T-helper 1 cell treated with Interleukin-12 subunit alpha and Interleukin-12 subunit beta and Interleukin-4 antibody, amounts not matched to agents 30 μg/mL and 1 μg/mL, for 36 hours (primary cell): Measurements from ENCODE around the gene DIP2C.
"Not testable (repeated sequence)": the region's sequence is repeated elsewhere in the genome, so short reads cannot be mapped to it uniquely, and the experiment has no call there.

Experiments
- H3K27ac Mint-ChIP-seq: one replicate; pipeline ENCODE4 v1.8.0; 2021; ENCODE audit warnings: mild to moderate bottlenecking, mixed read lengths
- H3K27me3 Mint-ChIP-seq: one replicate; pipeline ENCODE4 v1.8.0; 2021; ENCODE audit warnings: low read depth, mixed read lengths
- H3K36me3 Mint-ChIP-seq: one replicate; pipeline ENCODE4 v1.8.0; 2021; ENCODE audit warnings: low read depth, mixed read lengths
- H3K4me1 Mint-ChIP-seq: one replicate; pipeline ENCODE4 v1.8.0; 2021; ENCODE audit warnings: low read depth, mixed read lengths
- H3K4me3 Mint-ChIP-seq: one replicate; pipeline ENCODE4 v1.8.0; 2021; ENCODE audit warnings: mild to moderate bottlenecking, moderate library complexity, mixed read lengths
- H3K9me3 Mint-ChIP-seq: one replicate; pipeline ENCODE4 v1.8.0; 2021; ENCODE audit warnings: mixed read lengths

DIP2C gene

DNA sequence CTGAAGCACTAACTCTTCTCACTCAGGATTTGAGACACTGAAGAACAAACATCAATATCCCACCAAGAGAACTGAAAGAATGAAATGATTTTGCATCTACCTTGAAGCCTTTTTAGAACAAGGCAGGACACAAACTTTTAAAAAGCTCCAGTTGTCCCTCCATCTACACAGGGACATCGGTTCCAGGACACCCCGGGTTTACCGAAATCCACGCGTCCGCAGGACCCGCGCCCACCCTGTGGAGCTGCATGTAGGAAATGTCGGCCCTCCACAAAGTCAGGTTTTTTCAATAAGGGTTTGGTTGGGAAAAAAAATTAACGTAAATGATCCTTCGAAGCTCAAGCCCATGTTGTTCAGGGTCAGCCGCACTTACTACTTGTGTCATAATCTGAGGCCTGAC, 94.0 kb downstream of the DIP2C start:
- H3K4me1 Mint-ChIP-seq: no peaks in the 10 kb centered on the region
- no peaks in the 10 kb centered on the region for H3K27me3 Mint-ChIP-seq
- no peaks in the 10 kb centered on the region for H3K36me3 Mint-ChIP-seq
- H3K27ac Mint-ChIP-seq: no peak overlapping the region
- no peaks in the 10 kb centered on the region for H3K9me3 Mint-ChIP-seq
- no peak overlapping the region for H3K4me3 Mint-ChIP-seq

DNA sequence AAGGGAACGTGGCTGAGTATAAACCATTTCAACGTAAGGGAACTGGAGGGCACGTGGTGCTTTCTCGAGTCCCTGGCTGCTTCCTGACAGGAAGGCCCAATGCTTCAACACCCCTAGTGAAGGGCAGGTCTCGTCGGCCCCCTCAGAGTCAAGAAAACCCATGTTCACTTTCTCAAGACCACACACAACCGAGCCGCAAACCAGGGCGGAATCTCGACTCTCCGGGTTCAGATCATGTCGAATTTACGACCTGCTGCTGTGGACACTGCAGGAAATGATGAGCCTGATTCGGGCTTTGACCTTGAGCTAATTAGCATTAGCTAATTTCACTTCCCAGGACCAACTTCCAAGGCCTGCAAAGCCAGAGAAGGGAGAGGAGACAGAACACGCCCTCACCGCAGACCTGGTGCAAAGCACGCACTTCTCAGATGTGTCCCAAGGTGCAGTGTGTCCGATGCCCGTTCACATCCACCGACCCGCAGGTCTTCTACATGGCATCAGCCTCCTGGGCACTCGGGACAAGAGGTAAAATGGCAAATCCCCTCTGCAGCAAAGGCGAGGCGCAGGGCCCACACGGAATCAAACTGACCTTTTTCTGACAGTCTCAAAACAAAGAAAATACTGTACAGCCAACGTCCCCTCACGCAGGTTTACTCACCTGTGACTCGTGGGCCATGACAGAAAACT, 94.7 kb downstream of the DIP2C start:
- Mint-ChIP-seq H3K27ac (no peak overlapping the region), H3K27me3 (no peaks in the 10 kb centered on the region), H3K36me3 (no peaks in the 10 kb centered on the region), H3K4me1 (no peaks in the 10 kb centered on the region), H3K4me3 (no peak overlapping the region), H3K9me3 (no peaks in the 10 kb centered on the region)

DNA sequence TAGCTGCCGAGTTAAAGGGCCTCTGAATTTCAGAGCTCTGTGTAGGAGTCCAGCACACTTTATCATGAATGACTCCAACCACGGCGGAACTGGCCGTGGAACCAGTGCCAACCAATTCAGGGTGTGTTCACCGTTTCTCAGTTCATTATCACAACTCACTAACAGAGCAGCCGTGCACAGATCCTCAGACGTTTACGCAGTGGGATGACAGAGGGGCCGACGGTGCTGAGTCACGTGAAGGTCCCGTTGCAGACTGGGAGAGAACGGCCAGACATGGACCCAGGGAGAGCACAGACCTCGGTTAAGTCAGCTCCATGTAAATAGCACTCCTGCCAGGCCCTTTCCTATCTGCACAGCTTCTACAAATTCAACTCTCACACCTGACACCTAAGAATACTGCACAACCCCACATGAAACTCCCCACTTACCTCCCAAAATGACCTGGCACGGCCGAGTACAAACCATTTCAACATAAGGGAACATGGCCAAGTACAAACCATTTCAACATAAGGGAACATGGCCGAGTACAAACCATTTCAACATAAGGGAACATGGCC, 95.5 kb downstream of the DIP2C start:
- H3K36me3 Mint-ChIP-seq: no peaks in the 10 kb centered on the region

DNA sequence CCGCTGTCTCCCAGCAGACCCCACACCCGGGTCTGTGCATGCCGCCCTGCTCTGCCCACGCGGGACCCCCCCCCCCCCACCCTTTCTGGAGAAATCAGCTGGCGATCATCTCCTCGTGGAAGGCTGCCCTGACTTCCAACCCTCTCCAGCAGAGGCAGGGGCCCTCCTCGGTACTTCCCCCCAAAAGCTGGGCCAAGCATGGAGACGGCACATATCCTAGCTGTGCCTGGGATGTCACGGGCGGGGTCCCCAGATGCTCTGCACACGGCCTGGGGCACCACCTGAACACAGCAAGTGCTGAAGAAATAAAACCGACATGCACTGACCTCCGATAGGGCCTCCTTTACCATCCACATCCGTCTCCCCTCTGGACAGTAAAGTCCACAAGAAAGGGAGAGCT, 96.0 kb downstream of the DIP2C start:
- Mint-ChIP-seq H3K4me1 (no peaks in the 10 kb centered on the region), H3K27ac (no peak overlapping the region), H3K27me3 (no peaks in the 10 kb centered on the region), H3K4me3 (no peak overlapping the region), H3K36me3 (no peaks in the 10 kb centered on the region), H3K9me3 (no peaks in the 10 kb centered on the region)

More for the DNA sequence above, 95.5 kb downstream of the DIP2C start:
- Mint-ChIP-seq H3K27me3 (no peaks in the 10 kb centered on the region), H3K4me1 (no peaks in the 10 kb centered on the region), H3K4me3 (no peak overlapping the region), H3K9me3 (no peaks in the 10 kb centered on the region), H3K27ac (no peak overlapping the region)

DNA sequence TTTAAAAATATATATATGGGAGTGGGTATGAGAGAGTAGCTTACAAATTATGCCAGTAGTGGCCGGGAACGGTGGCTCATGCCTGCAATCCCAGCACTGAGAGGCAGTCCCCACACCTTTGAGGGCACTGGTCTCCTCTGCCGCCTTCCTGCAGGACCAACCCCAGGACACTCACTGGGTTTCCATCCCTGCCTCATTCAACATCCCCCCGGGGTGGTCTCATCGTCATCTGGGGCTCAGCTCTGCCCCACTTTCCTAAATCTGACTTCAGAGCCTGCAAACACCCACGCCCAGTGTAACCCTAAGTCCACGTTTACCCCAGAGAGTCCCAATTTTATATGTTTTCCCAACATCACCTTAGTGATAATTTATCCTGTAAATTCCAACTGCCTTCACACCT, 96.5 kb downstream of the DIP2C start:
- Mint-ChIP-seq H3K27me3 (no peaks in the 10 kb centered on the region), H3K4me3 (no peak overlapping the region), H3K36me3 (no peaks in the 10 kb centered on the region), H3K27ac (no peak overlapping the region), H3K4me1 (no peaks in the 10 kb centered on the region), H3K9me3 (no peaks in the 10 kb centered on the region)

DNA sequence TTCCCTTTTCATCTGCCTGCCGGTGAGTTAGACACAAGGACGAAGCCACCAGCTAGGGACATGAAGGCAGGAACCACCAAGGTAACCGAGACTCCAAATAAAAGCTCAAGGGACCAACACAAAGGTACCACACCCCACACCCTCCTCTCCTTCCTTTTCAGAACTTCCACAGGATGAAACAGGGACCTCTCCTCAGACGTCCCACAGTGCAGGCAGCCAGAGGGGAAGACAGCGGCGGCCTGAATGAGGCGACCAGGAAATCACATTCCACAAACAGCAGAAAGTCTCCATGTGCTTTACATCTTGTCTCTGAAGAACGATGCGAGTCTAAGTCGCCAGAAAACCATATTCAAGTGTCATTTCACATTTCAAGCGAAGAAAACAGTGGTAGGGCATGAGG, 97.8 kb downstream of the DIP2C start:
- no peak overlapping the region for H3K4me3 Mint-ChIP-seq
- no peaks in the 10 kb centered on the region for H3K4me1 Mint-ChIP-seq
- no peaks in the 10 kb centered on the region for H3K9me3 Mint-ChIP-seq
- no peak overlapping the region for H3K27ac Mint-ChIP-seq
- no peaks in the 10 kb centered on the region for H3K27me3 Mint-ChIP-seq
- no peaks in the 10 kb centered on the region for H3K36me3 Mint-ChIP-seq

DNA sequence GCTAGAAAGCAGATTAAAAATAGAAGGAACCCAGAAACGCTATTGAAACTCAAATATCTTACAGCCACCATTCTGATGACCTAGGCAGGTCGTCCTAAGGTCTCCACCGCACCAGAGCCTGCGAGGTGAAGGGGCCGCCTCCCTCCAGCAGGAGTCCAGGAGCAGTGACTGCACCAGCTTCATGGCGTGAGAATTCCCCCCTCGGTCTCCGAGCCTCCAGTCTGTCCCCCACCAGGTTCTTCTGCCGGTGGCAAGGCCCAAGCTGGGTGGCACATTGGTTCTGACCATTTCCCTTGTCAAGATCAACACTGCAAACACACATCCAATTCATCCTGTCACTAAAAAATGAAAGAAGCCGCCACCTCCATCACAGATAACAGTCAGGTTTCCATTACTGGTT, 98.7 kb downstream of the DIP2C start:
- H3K36me3 Mint-ChIP-seq: no peaks in the 10 kb centered on the region
- no peak overlapping the region for H3K4me3 Mint-ChIP-seq
- H3K9me3 Mint-ChIP-seq: no peaks in the 10 kb centered on the region
- H3K27me3 Mint-ChIP-seq: no peaks in the 10 kb centered on the region
- H3K4me1 Mint-ChIP-seq: no peaks in the 10 kb centered on the region
- no peak overlapping the region for H3K27ac Mint-ChIP-seq

DNA sequence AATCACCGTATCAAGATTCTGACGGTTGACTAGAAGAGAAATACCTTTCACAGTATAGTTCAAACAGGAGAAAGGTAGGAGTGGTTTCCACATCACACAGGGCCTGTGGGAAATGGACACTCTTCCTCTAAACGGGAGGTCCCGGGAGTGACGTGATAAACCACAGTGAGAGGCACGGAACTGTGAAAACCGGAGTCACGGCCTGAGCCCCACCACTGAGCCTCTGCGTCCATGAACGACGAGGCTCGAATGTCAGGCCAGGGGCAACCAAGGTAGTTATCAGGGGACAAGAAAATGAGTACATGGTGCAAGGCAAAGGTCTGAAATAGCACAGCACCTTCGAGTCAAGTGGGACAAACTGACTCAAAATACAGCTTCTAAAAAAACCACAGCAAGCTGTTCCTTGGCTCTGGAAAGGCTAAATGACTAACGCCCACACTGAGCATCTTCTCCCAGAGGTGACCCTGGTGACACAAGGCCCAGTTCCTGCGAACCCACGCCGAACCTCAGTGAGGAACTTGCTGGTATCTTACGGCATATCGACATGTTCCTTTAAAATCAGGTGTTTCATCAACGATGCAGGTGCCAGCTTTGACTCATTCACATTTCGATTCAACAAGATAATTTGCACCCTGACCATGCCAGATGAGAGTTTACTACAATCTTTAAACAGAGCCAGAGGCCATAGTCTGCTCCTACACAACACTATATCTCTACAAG, 99.3 kb downstream of the DIP2C start:
- no peaks in the 10 kb centered on the region for H3K36me3 Mint-ChIP-seq
- no peaks in the 10 kb centered on the region for H3K9me3 Mint-ChIP-seq
- no peaks in the 10 kb centered on the region for H3K27me3 Mint-ChIP-seq
- no peaks in the 10 kb centered on the region for H3K4me1 Mint-ChIP-seq
- H3K4me3 Mint-ChIP-seq: no peak overlapping the region
- no peak overlapping the region for H3K27ac Mint-ChIP-seq

DNA sequence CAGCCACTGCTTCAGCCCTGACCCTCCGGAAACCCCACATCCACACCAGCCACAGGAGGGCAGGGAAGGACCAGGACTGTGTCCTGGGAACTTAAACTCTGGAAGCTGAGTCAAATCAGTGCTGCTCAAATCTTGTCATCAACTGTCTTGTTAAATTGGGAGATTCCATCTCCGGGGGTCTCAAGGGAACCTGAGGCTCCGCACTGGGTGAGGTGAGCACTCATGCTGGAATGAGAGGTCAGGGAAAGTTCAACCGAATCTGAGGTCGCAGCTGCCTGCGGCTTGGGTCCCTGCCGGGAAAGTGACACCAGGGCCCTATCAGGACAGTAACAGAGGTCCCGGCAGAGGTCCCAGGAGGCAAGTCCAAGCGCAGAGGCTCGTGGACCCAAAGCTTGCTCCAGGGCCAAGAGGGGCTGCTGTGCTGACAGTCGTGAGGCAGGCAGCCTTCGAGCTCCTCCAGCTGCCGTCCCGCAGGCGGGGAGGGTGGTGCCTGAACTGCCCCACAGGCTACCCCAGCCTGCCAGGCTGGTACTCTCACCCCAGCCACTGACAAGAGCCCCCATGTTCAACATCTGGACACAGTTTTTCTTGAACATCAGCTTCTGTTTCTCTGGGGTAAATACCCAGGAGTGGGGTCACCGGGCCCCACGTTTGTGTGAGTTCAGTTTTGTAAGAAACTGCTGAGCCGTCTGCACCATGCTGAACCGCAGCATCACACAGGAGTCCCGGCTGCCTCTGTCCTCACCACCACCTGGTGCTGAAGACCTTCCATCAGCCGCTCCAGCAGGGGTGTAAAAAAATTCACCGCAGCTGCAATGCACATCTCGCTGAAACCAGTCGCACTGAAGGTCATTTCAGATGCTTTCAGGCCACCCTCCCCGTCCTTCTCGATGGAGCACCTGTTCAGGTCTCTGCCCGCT, 101.0 kb downstream of the DIP2C start:
- Mint-ChIP-seq H3K27ac (no peak overlapping the region), H3K27me3 (no peaks in the 10 kb centered on the region), H3K36me3 (no peaks in the 10 kb centered on the region), H3K4me3 (no peak overlapping the region), H3K4me1 (no peaks in the 10 kb centered on the region), H3K9me3 (no peaks in the 10 kb centered on the region)

DNA sequence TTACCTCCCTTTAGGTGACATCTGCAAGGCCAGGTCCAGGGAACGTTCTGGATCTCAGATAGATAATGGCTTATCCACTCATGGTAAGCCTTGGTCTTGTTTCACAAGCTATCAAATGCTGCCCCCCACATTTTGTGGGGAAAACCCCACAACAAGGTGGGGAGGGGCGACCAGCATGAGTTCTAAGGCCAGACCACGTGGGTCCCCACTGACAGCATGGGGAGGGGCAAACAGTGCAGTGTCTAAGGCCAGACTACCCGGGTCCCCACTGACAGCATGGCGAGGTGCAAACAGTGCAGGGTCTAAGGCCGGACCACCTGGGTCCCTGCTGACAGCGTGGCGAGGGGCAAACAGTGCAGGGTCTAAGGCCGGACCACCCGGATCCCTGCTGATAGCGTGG, 102.8 kb downstream of the DIP2C start:
- Mint-ChIP-seq H3K9me3 (no peaks in the 10 kb centered on the region), H3K4me3 (no peak overlapping the region), H3K27ac (no peak overlapping the region), H3K36me3 (no peaks in the 10 kb centered on the region), H3K27me3 (no peaks in the 10 kb centered on the region), H3K4me1 (no peaks in the 10 kb centered on the region)

DNA sequence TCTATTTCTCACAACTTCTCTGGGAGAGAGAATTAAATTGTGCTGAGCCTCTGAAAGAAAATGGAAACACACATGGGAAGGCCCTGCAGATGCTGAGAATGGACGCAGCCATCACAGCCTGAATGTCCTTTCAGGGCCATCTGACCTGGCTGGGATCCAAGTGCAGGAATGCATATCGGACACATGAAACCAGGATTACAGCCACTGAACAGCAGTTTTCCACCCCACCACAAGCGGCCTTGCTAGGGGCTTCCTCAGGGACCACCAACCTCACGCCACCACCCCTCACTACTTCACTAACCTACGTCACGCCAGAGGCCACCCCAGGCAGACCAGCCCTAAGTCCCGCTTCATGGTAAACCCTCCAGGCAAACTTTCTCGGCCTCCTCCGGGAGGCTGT, 103.3 kb downstream of the DIP2C start:
- Mint-ChIP-seq H3K4me1 (no peaks in the 10 kb centered on the region), H3K4me3 (no peak overlapping the region), H3K27me3 (no peaks in the 10 kb centered on the region)

DNA sequence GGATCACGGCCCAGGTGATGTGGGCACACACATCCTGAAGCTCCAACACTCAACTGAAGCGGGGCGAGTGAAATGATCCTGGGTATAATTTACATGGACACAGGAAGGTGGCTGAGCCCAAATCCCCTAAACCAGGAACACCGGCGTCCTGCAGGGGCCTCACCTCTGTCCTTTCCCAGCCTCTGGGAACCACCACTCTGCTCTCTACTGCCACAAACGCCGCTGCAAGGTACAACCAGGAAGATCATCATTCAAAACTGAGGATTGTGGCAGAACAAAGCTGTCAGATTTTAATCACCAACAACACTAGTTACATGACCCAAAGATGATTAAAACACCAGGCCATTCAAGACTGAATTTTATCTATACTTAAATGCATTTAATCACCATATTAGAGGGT, 104.0 kb downstream of the DIP2C start:
- Mint-ChIP-seq H3K27ac (no peak overlapping the region), H3K36me3 (no peaks in the 10 kb centered on the region), H3K9me3 (no peaks in the 10 kb centered on the region), H3K27me3 (no peaks in the 10 kb centered on the region), H3K4me3 (no peak overlapping the region), H3K4me1 (no peaks in the 10 kb centered on the region)

More for the DNA sequence above, 103.3 kb downstream of the DIP2C start:
- no peaks in the 10 kb centered on the region for H3K36me3 Mint-ChIP-seq
- no peak overlapping the region for H3K27ac Mint-ChIP-seq
- no peaks in the 10 kb centered on the region for H3K9me3 Mint-ChIP-seq

DNA sequence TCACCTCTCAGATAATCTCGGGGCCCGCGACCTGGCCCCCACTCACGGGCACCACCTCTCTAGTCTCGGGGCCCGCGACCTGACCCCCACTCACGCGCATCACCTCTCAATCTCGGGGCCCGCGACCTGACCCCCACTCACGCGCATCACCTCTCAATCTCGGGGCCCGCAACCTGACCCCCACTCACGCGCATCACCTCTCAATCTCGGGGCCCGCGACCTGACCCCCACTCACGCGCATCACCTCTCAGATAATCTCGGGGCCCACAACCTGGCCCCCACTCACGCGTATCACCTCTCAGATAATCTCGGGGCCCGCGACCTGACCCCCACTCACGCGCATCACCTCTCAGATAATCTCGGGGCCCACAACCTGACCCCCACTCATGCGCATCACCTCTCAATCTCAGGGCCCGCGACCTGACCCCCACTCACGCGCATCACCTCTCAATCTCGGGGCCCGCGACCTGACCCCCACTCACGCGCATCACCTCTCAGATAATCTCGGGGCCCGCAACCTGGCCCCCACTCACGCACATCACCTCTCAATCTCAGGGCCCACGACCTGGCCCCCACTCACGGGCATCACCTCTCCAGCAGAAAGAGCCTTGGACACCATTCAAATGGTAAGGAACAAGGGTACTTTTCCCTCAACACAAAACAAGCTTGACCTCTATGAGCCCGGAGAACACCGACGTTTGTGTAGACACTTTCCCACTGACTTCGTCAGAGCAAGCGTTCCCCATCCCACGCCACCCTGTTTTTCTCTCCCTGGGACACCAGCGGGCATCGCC, 104.8 kb downstream of the DIP2C start:
- not testable (repeated sequence) for H3K36me3 Mint-ChIP-seq, H3K27ac Mint-ChIP-seq

DNA sequence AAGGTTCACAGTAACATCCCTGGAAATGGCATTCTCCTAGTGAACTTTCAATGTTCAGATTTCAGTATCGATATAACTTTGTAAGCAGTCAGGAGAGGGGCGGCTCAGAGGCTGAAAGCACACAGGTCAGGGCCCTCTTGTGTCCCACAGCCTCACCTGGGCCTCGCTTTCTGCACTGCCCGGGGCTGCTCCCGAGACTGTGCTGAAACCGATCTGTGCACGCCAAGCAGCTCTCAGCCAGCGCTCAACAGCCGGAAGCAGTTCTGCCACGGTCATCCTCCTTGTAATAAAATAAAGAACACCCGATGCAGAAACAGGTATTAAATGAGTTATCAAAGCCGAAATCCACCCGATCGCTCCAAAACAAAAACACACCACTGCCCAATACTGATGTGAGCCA, 106.0 kb downstream of the DIP2C start:
- no peaks in the 10 kb centered on the region for H3K27me3 Mint-ChIP-seq
- no peaks in the 10 kb centered on the region for H3K4me1 Mint-ChIP-seq
- H3K36me3 Mint-ChIP-seq: no peaks in the 10 kb centered on the region
- H3K27ac Mint-ChIP-seq: no peak overlapping the region
- H3K9me3 Mint-ChIP-seq: no peaks in the 10 kb centered on the region
- no peak overlapping the region for H3K4me3 Mint-ChIP-seq

More for the DNA sequence above, 104.8 kb downstream of the DIP2C start:
- H3K4me3 Mint-ChIP-seq, H3K9me3 Mint-ChIP-seq, H3K4me1 Mint-ChIP-seq, H3K27me3 Mint-ChIP-seq: not testable (repeated sequence)
